K562 (cell line): ENCODE data around the gene RFLNA. TPM values are rescaled to one million over a fixed set of nuclear protein-coding genes. Genes with fewer than 3 reads are reported as not detected.

Experiments used
- BHLHE40 ChIP-seq: IDR thresholded peaks from 2 replicates; pipeline ENCODE4 v1.6.1; 2011; ENCODE audit warnings: low read length, improper control_type of control experiment
- CHCHD3 ChIP-seq: fragments of 250-450 bp; sonication (Bioruptor Pico); IDR thresholded peaks from 2 replicates; pipeline ENCODE4 v2.1.2; 2022; ENCODE audit warnings: mild to moderate bottlenecking
- CREB1 ChIP-seq, 2 experiments: sonication (generic) in 1 of 2; formaldehyde crosslinking in 1 of 2; IDR thresholded peaks; 2 replicates each; pipeline versions ENCODE4 v1.6.1 to v1.8.0; 2012 to 2022; ENCODE audit warnings: inconsistent platforms in 1 of 2, mild to moderate bottlenecking in 1 of 2, missing genetic modification reagents in 1 of 2, moderate library complexity in 1 of 2
- ELF1 ChIP-seq: fragments of 200-800 bp; sonication (Bioruptor generic); IDR thresholded peaks from 2 replicates; pipeline ENCODE4 v1.6.1; 2016; ENCODE audit warnings: missing genetic modification characterization, missing compliant biosample characterization
- GATA2 ChIP-seq: sonication (generic); formaldehyde crosslinking; IDR thresholded peaks from 2 replicates; pipeline ENCODE4 v1.4.0; 2020; ENCODE audit warnings: mild to moderate bottlenecking, missing genetic modification reagents
- HDGF ChIP-seq: fragments of 450-650 bp; IDR thresholded peaks from 2 replicates; pipeline ENCODE4 v1.6.1; 2016
- KHSRP ChIP-seq: fragments of 450-650 bp; IDR thresholded peaks from 2 replicates; pipeline ENCODE4 v1.6.1; 2017
- MLX ChIP-seq, 2 experiments: fragments of 450-650 bp in 1 of 2; sonication (generic) in 1 of 2; formaldehyde crosslinking; conservative IDR thresholded peaks; 2 replicates each; pipeline versions ENCODE4 v1.4.0 to v1.8.1; 2020 to 2022; ENCODE audit warnings: mild to moderate bottlenecking in 1 of 2, missing genetic modification reagents in 1 of 2
- NONO ChIP-seq, 2 experiments: fragments of 200-400 bp in 1 of 2; fragments of 450-650 bp in 1 of 2; formaldehyde crosslinking in 1 of 2; IDR thresholded peaks; 2 replicates each; pipeline ENCODE4 v1.6.1; 2017; ENCODE audit warnings: low read depth in 2 of 2, mild to moderate bottlenecking in 2 of 2, moderate library complexity in 2 of 2, low read length in 1 of 2
- NR2C2 ChIP-seq, 2 experiments: fragments of 200-800 bp in 1 of 2; sonication (Bioruptor generic) in 1 of 2; sonication (generic) in 1 of 2; formaldehyde crosslinking in 1 of 2; IDR thresholded peaks; 2 replicates each; pipeline versions ENCODE4 v1.6.1 to v1.8.0; 2016 to 2022; ENCODE audit warnings: mild to moderate bottlenecking in 1 of 2, missing compliant biosample characterization in 1 of 2, missing genetic modification characterization in 1 of 2, missing genetic modification reagents in 1 of 2
- SREBF1 ChIP-seq: fragments of 150-350 bp; IDR thresholded peaks from 2 replicates; pipeline ENCODE4 v1.6.1; 2014; ENCODE audit warnings: antibody characterized with exemption, low read depth, low read length, borderline replicate concordance
- TEAD2 ChIP-seq: fragments of 450-650 bp; IDR thresholded peaks from 2 replicates; pipeline ENCODE4 v1.6.1; 2016; ENCODE audit warnings: missing genetic modification characterization, control low read depth, missing compliant biosample characterization
- YY1 ChIP-seq, 3 experiments: IDR thresholded peaks; 2 replicates each; pipeline ENCODE4 v1.6.1; 2011; ENCODE audit warnings: low read length in 2 of 3, mild to moderate bottlenecking in 2 of 3, moderate library complexity in 2 of 3, borderline replicate concordance in 1 of 3, control low read depth in 1 of 3, low read depth in 1 of 3; ENCODE audit not compliant: insufficient read depth in 3 of 3, insufficient replicate concordance in 2 of 3, control insufficient read depth in 1 of 3, insufficient read length in 1 of 3; ENCODE audit errors: extremely low read depth in 1 of 3
- ZNF24 ChIP-seq: fragments of 450-650 bp; IDR thresholded peaks from 2 replicates; pipeline ENCODE4 v1.6.1; 2016
- polyA plus RNA-seq, 8 experiments: library from polyadenylated mRNA; depleted of rRNA in 4 of 8; stranded (reverse) in 5 of 8; unstranded in 3 of 8; fragments of >200 nt; fragmentation: Nextera tagmentation in 2 of 8; fragmentation: Illumina TruSeq in 1 of 8; extraction: Ambion mirVana in 2 of 8; extraction: Trizol in 1 of 8; gene quantifications; 2 replicates each; pipeline versions ENCODE4 v1.2.1 to v1.2.3, GENCODE V29; 2011 to 2014; ENCODE audit warnings: inconsistent platforms in 1 of 8, missing spikeins in 1 of 8
- total RNA-seq, 7 experiments: library from RNA; depleted of rRNA in 6 of 7; stranded (reverse); fragments of >200 nt in 6 of 7; fragmentation: Illumina TruSeq in 2 of 7; extraction: Trizol in 2 of 7; gene quantifications; 2 replicates each; pipeline versions ENCODE4 v1.2.1 to v1.2.3, GENCODE V29; 2011 to 2021; ENCODE audit warnings: low replicate concordance in 1 of 7
- TF ChIP-seq, protein P1 (sequence below): fragments of 450-650 bp; formaldehyde crosslinking; conservative IDR thresholded peaks from 2 replicates; pipeline ENCODE4 v1.4.0; 2022; ENCODE audit warnings: mild to moderate bottlenecking, missing genetic modification characterization
- TF ChIP-seq, protein P2 (sequence below), 2 experiments: fragments of 450-650 bp; IDR thresholded peaks; 2 replicates each; pipeline ENCODE4 v1.6.1; 2018; ENCODE audit warnings: mild to moderate bottlenecking in 2 of 2, low read depth in 1 of 2; ENCODE audit not compliant: partially characterized antibody in 2 of 2
- TF ChIP-seq, protein P3 (sequence below): fragments of 250-450 bp; sonication (Bioruptor Pico); IDR thresholded peaks from 2 replicates; pipeline ENCODE4 v1.6.1; 2021; ENCODE audit warnings: mild to moderate bottlenecking

RFLNA gene
- total and polyA plus RNA-seq, 9 of the 15 experiments (the other 6 are each of a cell fraction or from before 2014, with no cell fraction given) = not detected

- no peak for TF ChIP-seq CREB1 (IDR thresholded peaks at IDR 0.05)
- no peak for TF ChIP-seq CREB1 (CRISPR knock-in tag; IDR thresholded peaks at IDR 0.05)
- TF ChIP-seq NR2C2 (CRISPR knock-in tag; IDR thresholded peaks at IDR 0.05) = no peak
- peak; percentile 78 for TF ChIP-seq NR2C2 (tag; IDR thresholded peaks at IDR 0.05)
- TF ChIP-seq MLX (CRISPR knock-in tag; conservative IDR thresholded peaks at IDR 0.05) = no peak
- TF ChIP-seq HDGF = no peak
- TF ChIP-seq KHSRP = no peak
- no peak for TF ChIP-seq ZNF24
- TF ChIP-seq YY1 (IDR thresholded peaks at IDR 0.05; ENCODE audit: borderline replicate concordance in 1 of 3, control insufficient read depth in 1 of 3, extremely low read depth in 1 of 3, insufficient read depth in 3 of 3, insufficient read length in 1 of 3, insufficient replicate concordance in 2 of 3, low read depth in 1 of 3, low read length in 2 of 3) = no peak
- no peak for TF ChIP-seq ELF1 (tag)
- TF ChIP-seq, protein P1, sequence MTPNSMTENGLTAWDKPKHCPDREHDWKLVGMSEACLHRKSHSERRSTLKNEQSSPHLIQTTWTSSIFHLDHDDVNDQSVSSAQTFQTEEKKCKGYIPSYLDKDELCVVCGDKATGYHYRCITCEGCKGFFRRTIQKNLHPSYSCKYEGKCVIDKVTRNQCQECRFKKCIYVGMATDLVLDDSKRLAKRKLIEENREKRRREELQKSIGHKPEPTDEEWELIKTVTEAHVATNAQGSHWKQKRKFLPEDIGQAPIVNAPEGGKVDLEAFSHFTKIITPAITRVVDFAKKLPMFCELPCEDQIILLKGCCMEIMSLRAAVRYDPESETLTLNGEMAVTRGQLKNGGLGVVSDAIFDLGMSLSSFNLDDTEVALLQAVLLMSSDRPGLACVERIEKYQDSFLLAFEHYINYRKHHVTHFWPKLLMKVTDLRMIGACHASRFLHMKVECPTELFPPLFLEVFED (CRISPR knock-in tag) = no peak
- no peak for TF ChIP-seq GATA2 (CRISPR knock-in tag)
- TF ChIP-seq, protein P2, sequence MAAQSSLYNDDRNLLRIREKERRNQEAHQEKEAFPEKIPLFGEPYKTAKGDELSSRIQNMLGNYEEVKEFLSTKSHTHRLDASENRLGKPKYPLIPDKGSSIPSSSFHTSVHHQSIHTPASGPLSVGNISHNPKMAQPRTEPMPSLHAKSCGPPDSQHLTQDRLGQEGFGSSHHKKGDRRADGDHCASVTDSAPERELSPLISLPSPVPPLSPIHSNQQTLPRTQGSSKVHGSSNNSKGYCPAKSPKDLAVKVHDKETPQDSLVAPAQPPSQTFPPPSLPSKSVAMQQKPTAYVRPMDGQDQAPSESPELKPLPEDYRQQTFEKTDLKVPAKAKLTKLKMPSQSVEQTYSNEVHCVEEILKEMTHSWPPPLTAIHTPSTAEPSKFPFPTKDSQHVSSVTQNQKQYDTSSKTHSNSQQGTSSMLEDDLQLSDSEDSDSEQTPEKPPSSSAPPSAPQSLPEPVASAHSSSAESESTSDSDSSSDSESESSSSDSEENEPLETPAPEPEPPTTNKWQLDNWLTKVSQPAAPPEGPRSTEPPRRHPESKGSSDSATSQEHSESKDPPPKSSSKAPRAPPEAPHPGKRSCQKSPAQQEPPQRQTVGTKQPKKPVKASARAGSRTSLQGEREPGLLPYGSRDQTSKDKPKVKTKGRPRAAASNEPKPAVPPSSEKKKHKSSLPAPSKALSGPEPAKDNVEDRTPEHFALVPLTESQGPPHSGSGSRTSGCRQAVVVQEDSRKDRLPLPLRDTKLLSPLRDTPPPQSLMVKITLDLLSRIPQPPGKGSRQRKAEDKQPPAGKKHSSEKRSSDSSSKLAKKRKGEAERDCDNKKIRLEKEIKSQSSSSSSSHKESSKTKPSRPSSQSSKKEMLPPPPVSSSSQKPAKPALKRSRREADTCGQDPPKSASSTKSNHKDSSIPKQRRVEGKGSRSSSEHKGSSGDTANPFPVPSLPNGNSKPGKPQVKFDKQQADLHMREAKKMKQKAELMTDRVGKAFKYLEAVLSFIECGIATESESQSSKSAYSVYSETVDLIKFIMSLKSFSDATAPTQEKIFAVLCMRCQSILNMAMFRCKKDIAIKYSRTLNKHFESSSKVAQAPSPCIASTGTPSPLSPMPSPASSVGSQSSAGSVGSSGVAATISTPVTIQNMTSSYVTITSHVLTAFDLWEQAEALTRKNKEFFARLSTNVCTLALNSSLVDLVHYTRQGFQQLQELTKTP (IDR thresholded peaks at IDR 0.05; ENCODE audit: low read depth in 1 of 2, partially characterized antibody in 2 of 2) = no peak
- TF ChIP-seq BHLHE40 = peak; percentile 82
- TF ChIP-seq, protein P3, sequence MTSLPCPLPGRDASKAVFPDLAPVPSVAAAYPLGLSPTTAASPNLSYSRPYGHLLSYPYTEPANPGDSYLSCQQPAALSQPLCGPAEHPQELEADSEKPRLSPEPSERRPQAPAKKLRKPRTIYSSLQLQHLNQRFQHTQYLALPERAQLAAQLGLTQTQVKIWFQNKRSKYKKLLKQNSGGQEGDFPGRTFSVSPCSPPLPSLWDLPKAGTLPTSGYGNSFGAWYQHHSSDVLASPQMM = no peak
- no peak for TF ChIP-seq CHCHD3 (CRISPR knock-in tag)
- TF ChIP-seq NONO (IDR thresholded peaks at IDR 0.05; ENCODE audit: low read depth in 2 of 2, low read length in 1 of 2) = no peak
- no peak for TF ChIP-seq TEAD2 (tag)
- no peak for TF ChIP-seq SREBF1
These were observed 57.9 kb downstream of the RFLNA start (continued) for GRCh38 chr12:124352839-124353238.
